ENCODE results near the gene CXCL9.

- TF ChIP-seq POLR2A (IDR thresholded peaks at IDR 0.05) (no peak), CTCF (IDR thresholded peaks at IDR 0.05) (no peak)
Observed at GRCh38 chr4:75992462-75992861, 14.8 kb downstream of the CXCL9 start.
